Lower leg skin (tissue), 3 donors: ENCODE measurements around the gene EP400.

Experiments
- POLR2A ChIP-seq, 2 donors: fragments of 450-650 bp; IDR thresholded peaks; one replicate each; pipeline ENCODE4 v1.6.1; 2016 to 2017; ENCODE audit warnings: antibody characterized with exemption in 2 of 2, mild to moderate bottlenecking in 1 of 2, moderate library complexity in 1 of 2
- TF ChIP-seq, protein P1 (sequence below), 3 donors: fragments of 450-650 bp; IDR thresholded peaks; one replicate each; pipeline ENCODE4 v1.5.1; 2016; ENCODE audit warnings: antibody characterized with exemption in 3 of 3, mild to moderate bottlenecking in 3 of 3, moderate library complexity in 2 of 3

DNA sequence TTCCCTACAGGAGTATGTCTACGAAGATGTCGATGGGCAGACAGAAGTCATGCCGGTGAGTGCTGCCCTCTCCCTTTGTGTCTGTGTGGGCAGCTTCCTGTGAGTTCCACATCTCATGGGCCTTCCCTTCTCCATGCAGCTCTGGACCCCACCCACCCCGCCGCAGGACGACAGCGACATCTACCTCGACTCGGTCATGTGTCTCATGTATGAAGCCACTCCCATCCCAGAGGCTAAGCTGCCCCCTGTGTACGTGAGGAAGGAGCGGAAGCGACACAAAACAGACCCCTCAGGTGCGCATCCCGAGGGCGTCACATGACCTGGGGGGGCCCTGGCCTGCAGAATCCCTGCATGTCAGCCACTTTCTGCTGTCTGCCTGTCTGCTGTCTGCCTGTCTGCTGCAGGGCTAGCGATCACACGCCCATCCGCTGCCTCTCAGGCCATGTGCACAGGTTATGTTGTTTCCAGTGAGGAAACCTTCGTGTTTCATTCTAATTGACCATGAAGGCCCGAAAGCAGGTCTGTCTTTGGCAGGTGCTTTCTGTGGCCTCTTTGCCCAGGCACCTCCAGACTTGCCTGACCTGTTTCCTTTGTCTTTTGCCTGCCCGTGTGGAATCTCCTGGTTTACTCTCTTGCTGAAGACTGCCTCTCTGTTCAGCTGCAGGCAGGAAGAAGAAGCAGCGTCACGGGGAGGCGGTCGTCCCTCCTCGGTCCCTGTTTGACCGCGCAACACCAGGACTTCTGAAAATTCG lies 95.1 kb downstream of the EP400 start:
- TF ChIP-seq, protein P1, sequence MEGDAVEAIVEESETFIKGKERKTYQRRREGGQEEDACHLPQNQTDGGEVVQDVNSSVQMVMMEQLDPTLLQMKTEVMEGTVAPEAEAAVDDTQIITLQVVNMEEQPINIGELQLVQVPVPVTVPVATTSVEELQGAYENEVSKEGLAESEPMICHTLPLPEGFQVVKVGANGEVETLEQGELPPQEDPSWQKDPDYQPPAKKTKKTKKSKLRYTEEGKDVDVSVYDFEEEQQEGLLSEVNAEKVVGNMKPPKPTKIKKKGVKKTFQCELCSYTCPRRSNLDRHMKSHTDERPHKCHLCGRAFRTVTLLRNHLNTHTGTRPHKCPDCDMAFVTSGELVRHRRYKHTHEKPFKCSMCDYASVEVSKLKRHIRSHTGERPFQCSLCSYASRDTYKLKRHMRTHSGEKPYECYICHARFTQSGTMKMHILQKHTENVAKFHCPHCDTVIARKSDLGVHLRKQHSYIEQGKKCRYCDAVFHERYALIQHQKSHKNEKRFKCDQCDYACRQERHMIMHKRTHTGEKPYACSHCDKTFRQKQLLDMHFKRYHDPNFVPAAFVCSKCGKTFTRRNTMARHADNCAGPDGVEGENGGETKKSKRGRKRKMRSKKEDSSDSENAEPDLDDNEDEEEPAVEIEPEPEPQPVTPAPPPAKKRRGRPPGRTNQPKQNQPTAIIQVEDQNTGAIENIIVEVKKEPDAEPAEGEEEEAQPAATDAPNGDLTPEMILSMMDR (IDR thresholded peaks at IDR 0.05) = no peak
- TF ChIP-seq POLR2A (IDR thresholded peaks at IDR 0.05) = no peak
